NCI-H2227 (cell line): Measurements from ENCODE around the gene TBC1D30.
"Not testable (repeated sequence)": the region's sequence is repeated elsewhere in the genome, so short reads cannot be mapped to it uniquely, and the experiment has no call there.

Experiments
- DNase-seq: peaks from one replicate; lab custom pipeline; 2025; ENCODE audit not compliant: unreplicated experiment; lab: John Stamatoyannopoulos, UW

TBC1D30 gene

DNA sequence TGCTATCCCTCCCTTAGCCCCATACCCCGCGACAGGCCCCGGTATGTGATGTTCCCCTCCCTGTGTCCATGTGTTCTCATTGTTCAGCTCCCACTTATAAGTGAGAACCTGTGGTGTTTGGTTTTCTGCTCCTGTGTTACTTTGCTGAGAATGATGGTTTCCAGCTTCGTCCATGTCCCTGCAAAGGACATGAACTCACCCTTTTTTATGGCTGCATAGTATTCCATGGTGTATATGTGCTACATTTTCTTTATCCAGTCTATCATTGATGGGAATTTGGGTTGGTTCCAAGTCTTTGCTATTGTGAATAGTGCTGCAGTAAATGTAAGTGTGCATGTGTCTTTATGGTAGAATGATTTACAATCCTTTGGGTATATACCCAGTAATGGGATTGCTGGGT, 24.0 kb downstream of the TBC1D30 start:
- DNase-seq, result not testable (repeated sequence)

DNA sequence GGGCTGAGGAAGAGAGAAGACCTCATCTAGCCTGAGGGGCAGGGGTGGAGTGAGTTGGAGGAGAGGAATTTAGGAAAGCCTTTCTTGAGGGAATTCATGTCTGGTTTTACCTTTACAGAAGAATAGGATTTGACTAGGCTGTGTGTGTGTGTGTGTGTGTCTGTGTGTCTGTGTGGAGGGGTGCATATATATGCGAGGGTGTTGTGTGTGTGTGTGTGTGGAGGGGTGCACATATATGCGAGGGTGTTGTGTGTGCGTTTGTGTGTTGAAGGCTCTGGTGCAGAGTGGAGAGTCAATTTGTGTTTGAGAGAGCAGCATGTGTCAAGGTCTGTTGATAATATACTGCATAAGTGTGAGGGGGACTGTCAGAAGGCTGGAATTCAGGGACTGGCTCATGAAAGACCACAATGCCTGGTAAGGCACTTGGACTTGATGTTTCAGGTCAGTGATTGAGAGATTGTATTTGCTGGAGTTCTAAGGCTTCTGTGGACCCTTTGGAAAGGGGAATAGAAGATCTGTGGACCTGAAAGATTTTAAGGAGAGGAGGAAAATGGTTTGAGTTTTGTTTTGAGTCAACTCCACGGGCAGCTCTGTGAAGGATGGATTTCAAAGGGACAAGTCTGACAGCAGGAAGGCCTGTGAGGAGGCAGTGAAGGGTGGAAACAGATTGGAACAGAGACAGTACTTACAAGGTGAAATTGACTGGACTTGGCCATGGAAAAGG, 34.6 kb downstream of the TBC1D30 start:
- no peak for DNase-seq

DNA sequence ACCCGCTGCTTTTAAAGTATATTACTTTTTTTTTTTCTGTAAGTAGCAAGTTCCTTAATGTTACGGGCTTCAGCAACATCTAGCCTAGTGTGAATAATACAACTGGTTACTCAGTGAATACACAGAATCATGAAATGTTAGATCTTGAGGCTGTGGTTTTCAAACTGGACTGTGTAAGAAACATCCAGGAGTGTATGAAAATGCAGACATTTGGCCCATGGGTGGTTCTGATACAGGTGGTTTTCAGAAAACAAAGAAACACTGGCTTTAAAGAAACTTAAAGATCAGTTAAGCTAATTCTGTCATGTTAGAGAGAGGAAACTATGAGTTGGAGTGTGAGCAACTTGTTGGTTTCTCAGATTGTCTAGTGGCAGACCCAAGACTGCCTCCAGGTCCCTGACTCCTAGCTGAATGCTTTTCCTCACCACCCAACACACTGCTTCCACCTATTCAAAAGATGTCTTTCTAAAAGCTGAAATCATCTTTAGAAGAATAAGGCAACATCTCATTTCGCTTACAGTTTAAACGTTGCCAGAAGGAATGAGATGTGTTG, 36.1 kb downstream of the TBC1D30 start:
- no peak for DNase-seq

DNA sequence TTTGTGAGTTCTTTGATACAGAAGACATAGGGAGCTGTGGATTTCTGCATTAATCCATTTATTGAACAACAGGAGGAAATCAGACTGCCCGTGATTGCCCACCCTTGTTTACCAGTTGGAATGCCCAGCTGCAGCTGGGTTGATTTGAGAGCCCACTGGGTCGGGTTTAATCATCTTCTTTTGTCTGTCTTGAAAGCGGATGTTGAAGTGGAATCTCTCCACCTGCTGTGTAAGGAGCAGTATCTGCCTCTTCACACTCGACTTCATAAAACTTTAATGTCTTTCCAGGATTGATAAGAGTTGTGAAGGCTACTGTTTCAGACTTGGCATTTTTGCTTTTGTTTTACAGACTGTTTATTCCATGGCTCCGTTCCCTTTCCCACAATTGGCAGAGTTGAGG, 39.9 kb downstream of the TBC1D30 start:
- DNase-seq, result peak; percentile 22

DNA sequence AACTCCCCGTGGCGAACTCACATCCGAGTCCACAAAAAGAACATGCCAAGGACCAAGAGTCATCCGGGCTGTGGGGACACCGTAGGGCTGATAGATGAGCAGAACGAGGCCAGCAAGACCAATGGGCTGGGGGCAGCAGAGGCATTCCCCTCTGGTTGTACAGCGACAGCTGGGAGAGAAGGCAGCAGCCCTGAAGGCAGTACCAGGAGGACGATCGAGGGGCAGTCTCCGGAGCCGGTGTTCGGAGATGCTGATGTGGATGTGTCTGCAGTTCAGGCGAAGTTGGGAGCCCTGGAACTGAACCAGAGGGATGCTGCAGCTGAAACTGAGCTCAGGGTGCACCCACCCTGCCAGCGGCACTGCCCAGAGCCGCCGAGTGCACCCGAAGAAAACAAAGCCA, 50.7 kb downstream of the TBC1D30 start:
- DNase-seq, result no peak

DNA sequence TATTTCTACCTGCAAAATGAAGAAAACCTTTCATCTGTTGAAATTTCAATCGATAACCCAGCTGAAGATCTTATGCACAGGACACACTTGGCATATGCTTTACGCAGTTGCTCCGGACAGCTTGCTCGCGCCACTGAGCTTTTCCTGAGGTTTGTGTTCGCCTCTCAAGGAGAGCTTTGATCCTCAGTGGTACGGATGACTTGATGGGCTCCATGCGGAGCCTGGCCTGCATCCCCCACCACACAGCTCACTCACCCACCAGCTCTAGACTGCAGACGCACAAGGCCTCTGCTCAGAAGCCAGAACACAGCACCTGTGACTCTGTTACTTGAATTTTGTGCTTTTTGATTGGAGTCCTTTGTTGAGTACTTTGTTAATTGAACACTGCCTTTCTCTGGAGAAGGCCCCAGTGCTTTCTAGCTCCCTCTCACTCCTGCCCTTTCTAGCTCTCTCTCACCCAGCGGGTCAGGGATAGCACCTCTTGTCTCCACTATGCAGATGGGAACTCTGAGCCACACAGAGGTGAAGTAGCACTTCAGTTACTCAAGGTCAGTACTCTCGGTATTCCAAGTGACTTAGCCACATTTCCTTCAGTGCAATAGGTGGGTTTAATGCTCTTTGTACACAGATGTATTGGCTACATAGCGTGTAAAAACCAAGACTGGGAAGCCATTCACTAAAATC, 52.1 kb downstream of the TBC1D30 start:
- no peak for DNase-seq

DNA sequence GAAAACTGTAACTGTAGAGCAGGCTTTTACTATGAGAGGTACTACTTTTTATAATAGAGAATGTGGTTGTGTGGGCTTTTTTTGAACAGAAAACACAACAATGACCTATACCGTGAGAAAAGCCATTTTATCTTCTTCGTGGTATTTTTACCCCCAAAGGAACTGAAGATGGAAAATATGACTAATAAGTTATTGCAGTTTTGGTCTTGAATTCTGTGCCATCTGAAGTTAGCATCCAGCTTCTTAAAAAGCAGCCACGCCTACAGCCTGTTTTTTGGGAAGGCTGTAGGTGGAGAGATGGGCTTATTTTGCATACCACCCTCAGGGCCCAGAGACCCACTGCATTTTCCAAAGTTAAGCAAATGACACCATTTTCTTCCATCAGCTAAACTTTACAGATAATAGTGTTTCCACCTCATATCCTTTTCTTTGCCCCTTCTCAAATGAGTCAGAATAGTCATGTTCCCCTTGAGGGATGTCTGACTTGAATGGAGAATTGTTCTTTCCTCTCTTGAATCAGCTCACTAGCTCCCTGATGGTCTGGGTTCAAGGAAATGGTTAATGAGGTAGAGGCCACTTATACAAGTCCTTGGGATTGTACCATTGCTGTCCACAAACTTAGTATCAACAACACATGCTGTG, 53.0 kb downstream of the TBC1D30 start:
- no peak for DNase-seq

DNA sequence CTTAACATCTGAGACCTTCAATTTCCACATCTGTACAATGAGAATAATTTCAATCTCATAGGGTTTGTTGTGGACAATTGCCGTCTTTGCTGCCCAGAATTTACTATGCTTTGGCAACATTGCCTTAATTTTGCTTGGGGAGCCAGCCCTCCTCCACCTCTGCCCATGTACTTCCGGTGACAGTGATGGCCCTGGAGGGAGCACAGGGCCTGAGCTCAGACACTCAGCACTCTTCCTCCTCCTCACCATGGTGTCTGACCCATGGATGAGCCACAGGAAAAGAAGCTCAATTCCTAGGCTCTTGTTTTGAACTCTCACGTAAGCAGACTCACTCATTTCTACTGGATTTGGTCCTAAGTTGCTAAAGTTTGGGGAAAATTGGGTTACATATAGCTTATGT, 58.2 kb downstream of the TBC1D30 start:
- DNase-seq, result no peak

DNA sequence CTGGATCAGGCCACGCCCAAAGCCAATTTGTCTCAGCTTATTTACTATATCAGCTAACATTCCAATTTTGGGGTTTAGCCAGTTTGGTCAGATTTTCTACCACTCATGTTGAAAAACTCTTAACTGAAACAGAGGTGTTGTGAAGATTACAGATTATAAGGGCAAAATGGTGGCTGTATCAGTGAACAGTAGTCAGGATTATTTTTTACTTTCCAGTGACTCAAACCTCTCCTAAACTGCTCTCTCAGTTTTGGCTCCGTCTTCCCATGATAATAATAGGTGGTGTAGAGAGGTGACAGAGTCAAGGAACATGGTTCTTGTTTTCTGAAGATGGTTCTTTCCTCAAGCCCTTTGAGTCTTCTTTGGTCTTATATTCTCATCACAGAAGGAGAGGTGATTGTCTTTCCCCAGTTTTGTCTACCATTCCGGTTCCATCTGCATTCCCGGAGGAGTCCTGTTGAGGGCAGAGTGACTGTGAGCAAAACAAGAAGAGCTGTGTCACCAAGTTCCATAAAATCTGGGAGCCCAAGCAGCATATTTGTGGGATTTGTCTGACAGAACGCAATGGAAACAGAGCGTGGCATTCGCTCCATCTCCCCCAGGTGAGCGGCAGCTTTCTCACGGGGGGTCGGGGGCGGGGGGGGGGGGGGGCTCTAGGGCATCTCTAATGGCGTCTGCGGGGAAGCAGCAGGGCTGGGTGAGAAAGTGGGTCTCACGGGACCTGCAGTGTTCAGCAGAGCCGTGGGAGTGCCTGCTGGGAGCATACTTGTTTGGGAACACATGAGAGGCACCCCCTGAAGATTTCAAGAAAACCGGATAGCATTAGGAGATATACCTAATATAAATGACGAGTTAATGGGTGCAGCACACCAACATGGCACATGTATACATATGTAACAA, 59.1 kb downstream of the TBC1D30 start:
- peak; percentile 66 for DNase-seq

DNA sequence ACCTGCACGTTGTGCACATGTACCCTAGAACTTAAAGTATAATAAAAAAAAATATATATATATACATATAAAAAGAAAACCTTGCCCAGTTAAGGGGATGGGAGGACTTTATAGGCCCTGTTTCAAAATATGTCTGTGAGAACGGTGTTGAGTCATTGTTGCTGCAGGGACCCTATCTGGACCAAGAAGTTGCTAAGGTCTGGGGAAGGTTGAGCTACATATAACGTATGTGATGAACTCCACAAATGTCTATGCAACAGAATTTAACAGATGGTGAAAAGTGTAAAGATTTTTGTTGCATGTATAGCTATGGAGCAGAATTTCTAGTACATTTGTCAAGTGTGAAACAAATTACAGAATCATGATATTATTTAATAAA, 59.7 kb downstream of the TBC1D30 start:
- DNase-seq, result no peak

DNA sequence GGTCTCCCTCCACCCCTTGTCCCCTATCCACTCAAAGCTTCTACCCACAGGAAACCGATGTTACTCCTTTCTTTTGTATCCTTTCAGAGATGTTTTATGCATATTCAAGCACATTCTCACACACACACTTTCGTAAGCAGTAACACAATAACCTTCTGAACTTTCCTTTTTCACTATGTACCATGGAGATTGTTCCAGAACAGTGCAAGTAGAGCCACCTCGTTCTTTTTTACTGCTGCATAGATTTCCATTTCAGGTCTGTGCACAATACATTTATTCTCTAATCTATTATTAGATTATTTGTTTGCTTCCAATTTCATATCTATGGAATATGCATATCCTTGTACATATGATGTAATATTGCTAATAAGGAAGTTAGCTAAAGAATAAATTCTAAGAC, 60.3 kb downstream of the TBC1D30 start:
- no peak for DNase-seq

DNA sequence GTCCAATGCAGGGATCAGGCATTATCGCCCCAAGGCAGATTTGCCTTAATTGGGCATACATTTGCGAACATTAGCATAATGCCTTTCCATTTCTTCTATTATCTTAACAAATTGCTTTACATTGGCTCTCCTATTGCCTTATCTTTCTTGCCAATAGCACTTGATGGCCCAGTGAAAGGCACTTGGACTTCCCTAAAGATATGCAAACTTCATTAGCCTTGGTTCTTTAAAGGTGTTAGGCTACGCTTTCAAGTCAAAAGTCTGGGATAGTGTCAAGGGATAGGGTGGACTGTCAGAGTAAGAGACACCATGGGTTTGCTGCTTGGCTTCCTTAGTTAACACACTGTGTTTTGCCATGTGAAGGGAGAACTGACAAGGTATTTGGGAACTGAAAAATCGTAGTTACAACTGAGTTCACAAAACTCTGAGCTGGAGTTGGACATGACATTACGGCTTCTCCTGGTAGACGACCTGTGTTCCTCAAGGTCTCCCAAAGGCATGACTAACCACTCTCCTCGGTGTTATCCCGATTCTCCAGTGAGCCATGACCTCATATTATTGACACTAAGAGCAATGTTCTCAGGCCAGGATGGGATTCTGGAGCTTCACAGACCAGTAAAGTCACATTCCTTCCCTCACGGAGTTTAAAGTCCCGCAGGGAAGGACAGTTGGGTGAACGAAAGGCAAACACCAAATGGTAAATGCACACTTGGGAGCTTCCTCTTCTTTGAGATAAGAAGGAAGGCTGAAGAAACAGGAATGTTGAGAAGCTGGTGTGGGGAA, 65.2 kb downstream of the TBC1D30 start:
- DNase-seq, result no peak

DNA sequence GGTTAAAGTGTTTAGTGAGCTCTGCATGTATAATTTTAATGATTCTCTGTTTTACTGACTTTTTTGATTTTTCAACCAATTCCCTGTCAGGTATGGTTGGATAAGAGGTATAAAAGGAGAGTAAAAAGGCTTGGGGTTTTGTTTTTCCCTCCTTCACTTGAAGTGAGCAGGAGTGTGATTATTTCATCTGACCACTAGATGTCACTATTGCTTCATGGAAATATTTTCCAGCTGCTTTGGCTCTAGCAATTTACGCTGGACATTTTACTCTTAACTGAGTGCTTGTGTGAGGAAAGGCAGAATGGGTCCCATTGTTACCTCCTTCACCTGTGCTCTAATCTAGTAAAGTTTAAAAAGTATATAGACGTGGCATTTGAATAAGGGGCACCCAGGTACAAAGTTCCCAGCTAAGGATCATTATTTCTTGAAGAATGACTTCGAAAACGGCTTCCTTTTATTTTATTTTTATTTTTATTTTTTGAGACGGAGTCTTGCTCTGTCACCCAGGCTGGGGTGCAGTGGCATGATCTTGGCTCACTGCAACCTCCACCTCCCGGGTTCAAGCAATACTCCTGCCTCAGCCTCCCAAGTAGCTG, 66.5 kb downstream of the TBC1D30 start:
- DNase-seq, result peak; percentile 84

DNA sequence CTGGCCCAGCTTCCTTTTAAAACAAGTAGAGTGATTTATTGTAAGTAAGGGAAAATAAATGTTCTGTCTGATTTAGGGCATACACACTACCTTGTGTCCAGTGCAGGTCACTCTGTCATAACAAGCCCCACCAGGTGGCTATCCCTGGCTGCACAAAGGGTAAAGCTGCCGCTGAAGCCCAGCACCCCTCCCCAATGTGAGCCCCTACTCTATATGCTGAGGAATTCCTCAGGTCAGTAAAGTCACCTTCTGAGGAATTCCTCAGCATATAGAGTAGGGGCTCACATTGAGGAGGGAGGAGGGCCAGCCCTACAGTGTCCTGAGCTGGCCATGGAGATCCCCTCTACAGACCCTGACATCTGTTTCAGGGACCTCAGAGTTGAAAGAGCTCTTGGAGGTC, 67.2 kb downstream of the TBC1D30 start:
- no peak for DNase-seq

DNA sequence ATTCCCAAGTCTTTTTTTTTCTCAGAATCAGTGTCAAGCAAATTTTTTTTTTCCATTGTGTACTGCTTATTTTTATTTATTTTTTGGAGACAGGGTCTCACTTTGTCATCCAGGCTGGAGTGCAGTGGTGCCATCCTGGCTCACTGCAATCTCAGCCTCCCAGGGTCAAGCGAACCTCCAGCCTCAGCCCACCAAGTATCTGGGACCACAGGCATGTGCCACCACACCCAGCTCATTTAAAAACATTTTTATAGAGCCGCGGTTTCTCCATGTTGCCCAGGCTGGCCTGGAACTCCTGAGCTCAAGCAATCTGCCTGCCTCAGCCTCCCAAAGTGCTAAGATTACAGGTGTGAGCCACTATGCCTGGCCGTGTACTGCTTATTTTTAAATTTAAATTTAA, 68.1 kb downstream of the TBC1D30 start:
- no peak for DNase-seq

DNA sequence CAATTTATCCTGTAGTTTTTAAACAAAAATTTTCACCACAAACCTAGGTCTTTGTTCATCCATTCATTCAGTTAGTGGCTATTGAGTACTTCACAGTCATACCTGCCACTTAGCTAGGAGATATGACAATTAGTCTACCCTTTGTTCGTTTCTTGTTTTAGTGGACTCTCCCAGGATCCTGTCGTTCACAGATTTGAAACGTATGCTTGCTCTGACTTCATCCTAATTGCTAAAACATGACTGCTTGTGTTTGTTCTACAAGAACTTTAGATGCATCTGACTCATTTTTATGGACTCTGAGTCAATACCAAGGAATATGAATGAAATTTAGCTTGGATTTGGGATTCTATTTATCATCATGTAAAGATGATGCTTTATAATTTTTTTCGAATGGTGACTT, 69.5 kb downstream of the TBC1D30 start:
- no peak for DNase-seq

DNA sequence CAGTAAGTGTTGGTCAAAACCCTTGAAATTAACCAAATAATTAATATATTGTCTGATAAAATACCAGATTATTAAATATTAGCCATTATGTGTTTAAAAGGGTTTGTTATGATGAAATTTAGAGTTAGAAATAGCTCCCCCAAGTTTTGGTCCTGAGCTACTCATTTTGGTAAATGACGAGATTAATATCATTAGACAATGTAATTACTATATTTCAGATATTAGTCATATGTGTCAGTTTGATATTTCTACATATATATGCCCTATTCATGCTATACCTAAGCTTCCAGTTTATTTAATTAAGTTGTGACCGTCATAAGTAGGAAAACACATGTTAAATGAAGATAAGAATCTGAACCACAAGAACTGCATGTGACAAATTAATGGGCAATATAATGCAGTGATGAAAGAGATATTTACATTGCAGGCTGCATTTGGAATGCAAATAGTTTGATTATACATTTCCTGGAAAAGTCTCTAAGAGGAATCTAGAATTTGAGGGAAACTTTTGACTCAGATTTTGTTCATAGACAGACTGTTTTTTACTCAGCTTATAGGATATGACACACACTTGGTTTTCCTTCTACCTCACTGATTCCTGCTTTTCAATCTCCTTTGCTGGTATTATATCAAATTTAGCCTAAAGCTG, 70.5 kb downstream of the TBC1D30 start:
- no peak for DNase-seq

DNA sequence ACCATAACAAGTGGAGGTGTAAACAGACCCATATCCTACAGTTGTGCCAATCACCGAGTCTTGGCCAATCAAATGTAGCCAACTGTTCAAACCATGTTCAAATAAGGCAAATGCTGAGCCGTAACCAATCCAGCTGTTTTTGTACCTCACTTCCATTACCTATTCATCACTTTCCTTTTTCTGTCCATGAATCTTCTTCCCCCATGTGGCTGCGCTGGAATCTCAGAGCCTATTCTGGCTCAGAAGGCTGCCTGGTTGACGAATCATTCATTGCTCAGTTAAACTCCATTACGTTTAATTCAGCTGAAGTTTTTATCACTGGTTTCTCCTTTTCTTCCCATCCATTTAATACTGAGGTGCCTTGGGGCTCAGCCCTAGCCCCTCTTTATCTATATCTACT, 71.1 kb downstream of the TBC1D30 start:
- no peak for DNase-seq

DNA sequence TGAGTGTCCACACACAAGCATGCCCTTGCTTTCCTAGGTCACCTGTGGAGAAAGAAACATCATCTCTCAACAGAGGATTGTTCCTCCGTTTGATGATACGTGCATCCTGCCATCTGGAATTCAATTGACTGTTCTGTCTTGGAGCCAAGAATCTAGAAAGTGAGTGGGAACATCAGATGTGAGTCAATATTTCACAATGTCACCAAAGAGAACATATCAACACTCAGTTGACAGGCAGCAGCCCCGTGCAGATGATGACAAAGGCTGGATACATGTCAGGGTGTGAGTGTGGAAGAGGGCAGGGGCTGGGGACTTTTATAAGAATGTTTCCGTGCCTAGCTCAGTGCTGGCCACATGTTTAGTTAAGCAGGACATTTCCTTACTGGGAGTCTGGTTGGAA, 76.1 kb downstream of the TBC1D30 start:
- no peak for DNase-seq
